Measurements from ENCODE around the gene ZC4H2.
"Not testable (repeated sequence)": the region's sequence is repeated elsewhere in the genome, so short reads cannot be mapped to it uniquely, and the experiment has no call there.

Gene ZC4H2

GRCh38 chrX:64975989-64976672 is at the start of gene ZC4H2:
Gene ZC4H2 (minus strand): TSS chrX:64976450. CDS start chrX:64976377, 73 bp downstream.
- peak; percentile 36 to 45 for DNase-seq (ENCODE audit: low read depth in 2 of 2)

GRCh38 chrX:65017451-65017850 is 41.2 kb upstream of the ZC4H2 start:
- DNase-seq (ENCODE audit: low read depth in 2 of 2): no peak

GRCh38 chrX:65014230-65014629 is 38.0 kb upstream of the ZC4H2 start:
- no peak for DNase-seq (ENCODE audit: low read depth in 2 of 2)

GRCh38 chrX:65009459-65009858 is 33.2 kb upstream of the ZC4H2 start:
- no peak for DNase-seq (ENCODE audit: low read depth in 2 of 2)

- DNase-seq (ENCODE audit: low read depth in 2 of 2): not testable (repeated sequence)
Observed at GRCh38 chrX:65002208-65002607, 26.0 kb upstream of the ZC4H2 start.

- no peak for DNase-seq (ENCODE audit: low read depth in 2 of 2)
Observed at GRCh38 chrX:64996805-64997204, 20.6 kb upstream of the ZC4H2 start.

- no peak for DNase-seq (ENCODE audit: low read depth in 2 of 2)
Observed at GRCh38 chrX:64994131-64994798, 18.0 kb upstream of the ZC4H2 start.

GRCh38 chrX:64977830-64978229 is 1.6 kb upstream of the ZC4H2 start:
- no peak for DNase-seq (ENCODE audit: low read depth in 2 of 2)

- DNase-seq (ENCODE audit: low read depth in 2 of 2): no peak
Observed at GRCh38 chrX:64977051-64977450, 801 bp upstream of the ZC4H2 start.

- DNase-seq (ENCODE audit: low read depth in 2 of 2): no peak
Observed at GRCh38 chrX:64976673-64977040, 407 bp upstream of the ZC4H2 start.

GRCh38 chrX:64975491-64975890 is 759 bp downstream of the ZC4H2 start:
- DNase-seq (ENCODE audit: low read depth in 2 of 2): no peak

GRCh38 chrX:64925480-64925879 is 50.8 kb downstream of the ZC4H2 start:
- DNase-seq (ENCODE audit: low read depth in 2 of 2): no peak

- DNase-seq (ENCODE audit: low read depth in 2 of 2): no peak
Observed at GRCh38 chrX:64908121-64908520, 68.1 kb downstream of the ZC4H2 start.

- DNase-seq (ENCODE audit: low read depth in 2 of 2): no peak
Observed at GRCh38 chrX:64894454-64895038, 81.7 kb downstream of the ZC4H2 start.

GRCh38 chrX:64885850-64886249 is 90.4 kb downstream of the ZC4H2 start:
- no peak for DNase-seq (ENCODE audit: low read depth in 2 of 2)

GRCh38 chrX:64878709-64879108 is 97.5 kb downstream of the ZC4H2 start:
- DNase-seq (ENCODE audit: low read depth in 2 of 2): not testable (repeated sequence)

- DNase-seq (ENCODE audit: low read depth in 2 of 2): no peak
Observed at GRCh38 chrX:64867217-64867616, 109.0 kb downstream of the ZC4H2 start.
